CD14-positive monocyte (primary cell): ENCODE data around the gene CEP85L. TPM values are rescaled to one million over a fixed set of nuclear protein-coding genes. Genes with fewer than 3 reads are reported as not detected.

Experiments used
- DNase-seq, 3 donors: peaks; one replicate each; pipeline ENCODE4 v3.0.0-alpha.2; 2011 to 2022
- H2AFZ ChIP-seq: 2 replicates; pipeline ENCODE4 v1.6.0; 2012; ENCODE audit warnings: mild to moderate bottlenecking, low read depth, low read length, inconsistent platforms; ENCODE audit not compliant: insufficient read depth, poor library complexity, severe bottlenecking
- H3K27ac ChIP-seq, 2 donors: 1 replicate in 1 of 2; 2 replicates in 1 of 2; pipeline ENCODE4 v1.5.1; 2012 to 2013; ENCODE audit warnings: low read length in 2 of 2, control low read depth in 1 of 2, inconsistent platforms in 1 of 2, low read depth in 1 of 2, mild to moderate bottlenecking in 1 of 2
- H3K27me3 ChIP-seq, 2 donors: one replicate each; pipeline versions ENCODE4 v1.6.0 to v1.6.1; 2011 to 2013; ENCODE audit warnings: low read length in 2 of 2; ENCODE audit not compliant: control insufficient read depth in 2 of 2, insufficient read depth in 2 of 2
- H3K36me3 ChIP-seq, 2 donors: replicated peaks in 1 of 2; 1 replicate in 1 of 2; 2 replicates in 1 of 2; pipeline versions ENCODE4 v1.5.1 to v1.6.1; 2012 to 2013; ENCODE audit warnings: low read length in 2 of 2, control low read depth in 1 of 2, inconsistent platforms in 1 of 2, mild to moderate bottlenecking in 1 of 2; ENCODE audit not compliant: insufficient read depth in 2 of 2, control insufficient read depth in 1 of 2
- H3K4me1 ChIP-seq, 2 donors: 1 replicate in 1 of 2; 2 replicates in 1 of 2; pipeline versions ENCODE4 v1.5.1 to v1.6.1; 2012 to 2013; ENCODE audit warnings: low read length in 2 of 2, control low read depth in 1 of 2, inconsistent platforms in 1 of 2, mild to moderate bottlenecking in 1 of 2, moderate library complexity in 1 of 2; ENCODE audit not compliant: insufficient read depth in 2 of 2, control insufficient read depth in 1 of 2
- H3K4me2 ChIP-seq: replicated peaks from 2 replicates; pipeline ENCODE3; 2012; ENCODE audit warnings: low read length, moderate library complexity, mild to moderate bottlenecking; ENCODE audit not compliant: poor library complexity, severe bottlenecking; ENCODE audit errors: extremely low read depth
- H3K4me3 ChIP-seq, 3 experiments: fragments of 200-600 bp in 1 of 3; sonication (generic) in 1 of 3; replicated peaks in 1 of 3; 1 replicate in 2 of 3; 2 replicates in 1 of 3; pipeline ENCODE4 v1.5.1; 2011 to 2013; ENCODE audit warnings: low read length in 3 of 3, mild to moderate bottlenecking in 3 of 3, control low read depth in 2 of 3, low read depth in 2 of 3, inconsistent platforms in 1 of 3, moderate library complexity in 1 of 3
- H3K79me2 ChIP-seq: 2 replicates; pipeline ENCODE4 v1.6.0; 2012; ENCODE audit warnings: mild to moderate bottlenecking, control low read depth, inconsistent platforms, low read length, moderate library complexity; ENCODE audit not compliant: insufficient read depth
- H3K9ac ChIP-seq: 2 replicates; pipeline ENCODE4 v1.6.0; 2017; ENCODE audit warnings: low read length, mild to moderate bottlenecking; ENCODE audit not compliant: insufficient read depth, poor library complexity, severe bottlenecking
- H3K9me3 ChIP-seq, 2 donors: replicated peaks in 1 of 2; 1 replicate in 1 of 2; 2 replicates in 1 of 2; pipeline versions ENCODE4 v1.5.1 to v1.6.1; 2012 to 2013; ENCODE audit warnings: low read length in 2 of 2, control low read depth in 1 of 2; ENCODE audit not compliant: control insufficient read depth in 1 of 2, insufficient read depth in 1 of 2
- H4K20me1 ChIP-seq: 2 replicates; pipeline ENCODE4 v1.6.0; 2012; ENCODE audit warnings: mild to moderate bottlenecking, low read length, control low read depth, moderate library complexity; ENCODE audit not compliant: insufficient read depth
- H3K27ac Mint-ChIP-seq, 7 donors: one replicate each; pipeline ENCODE4 v1.8.0; 2020; ENCODE audit warnings: mild to moderate bottlenecking in 7 of 7, mixed read lengths in 7 of 7, moderate library complexity in 6 of 7, inconsistent platforms in 2 of 7
- H3K27me3 Mint-ChIP-seq, 3 donors: one replicate each; pipeline ENCODE4 v1.8.0; 2021 to 2022; ENCODE audit warnings: low read depth in 3 of 3, mild to moderate bottlenecking in 3 of 3, mixed read lengths in 3 of 3, moderate library complexity in 3 of 3, inconsistent platforms in 1 of 3
- H3K36me3 Mint-ChIP-seq, 2 donors: one replicate each; pipeline ENCODE4 v1.8.0; 2020; ENCODE audit warnings: mixed read lengths in 2 of 2, inconsistent platforms in 1 of 2, mild to moderate bottlenecking in 1 of 2
- H3K4me1 Mint-ChIP-seq: one replicate; pipeline ENCODE4 v1.8.0; 2020; ENCODE audit warnings: mild to moderate bottlenecking, mixed read lengths
- H3K4me3 Mint-ChIP-seq, 2 donors: one replicate each; pipeline ENCODE4 v1.8.0; 2020; ENCODE audit warnings: mild to moderate bottlenecking in 2 of 2, mixed read lengths in 2 of 2, moderate library complexity in 1 of 2
- H3K9me3 Mint-ChIP-seq, 7 donors: one replicate each; pipeline ENCODE4 v1.8.0; 2020 to 2022; ENCODE audit warnings: mixed read lengths in 7 of 7, mild to moderate bottlenecking in 6 of 7, moderate library complexity in 6 of 7, inconsistent platforms in 2 of 7
- WGBS: methylation state at CpG from one replicate; pipeline ENCODE4 v1.1.5; 2013; ENCODE audit warnings: missing lambda C conversion rate; ENCODE audit not compliant: insufficient coverage; 5-methylcytosine and 5-hydroxymethylcytosine counted together
- intact Hi-C, 2 donors: fragments of 100-400 bp; cut with micrococcal nuclease; formaldehyde crosslinking; loops; one replicate each; pipeline versions ENCODE4 v1.15.0 to v1.15.1; 2023
- polyA plus RNA-seq, 3 donors: library from polyadenylated mRNA; depleted of rRNA in 1 of 3; unstranded in 2 of 3; stranded (reverse) in 1 of 3; fragments of 300-500 nt in 2 of 3; fragments of >200 nt in 1 of 3; fragmentation: Illumina TruSeq in 2 of 3; gene quantifications; 1 replicate in 2 of 3; 2 replicates in 1 of 3; pipeline ENCODE4 v1.2.3, GENCODE V29; 2012 to 2021
- TF ChIP-seq, protein P1 (sequence below): fragments of 200-600 bp; IDR thresholded peaks from one replicate; pipeline ENCODE4 v1.8.0; 2022; ENCODE audit warnings: antibody characterized with exemption, mild to moderate bottlenecking

CEP85L gene
- polyA plus RNA-seq, 3 donors: 14.9 to 38.3 (median 19.6) TPM

DNA sequence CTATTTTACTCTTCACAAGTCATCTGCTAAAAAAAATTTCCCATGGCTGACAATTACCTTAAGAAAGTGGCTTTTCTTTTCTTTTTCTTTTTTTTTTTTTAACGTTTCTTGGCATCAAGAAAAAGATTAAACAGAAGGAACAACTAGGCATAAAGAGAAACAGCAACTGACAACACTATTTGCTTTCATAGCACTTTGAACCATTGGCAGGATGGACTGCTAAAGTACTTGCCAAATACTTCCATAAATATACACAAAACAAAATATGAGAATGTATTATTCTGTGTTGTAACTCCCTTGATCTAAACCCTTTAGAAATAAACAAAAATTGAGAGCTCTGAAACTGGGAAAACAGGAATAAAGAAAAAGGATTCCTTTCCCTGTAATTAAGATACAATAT is 123.3 kb downstream of the CEP85L start:
- no peaks in the 10 kb centered on the region for H3K9me3 ChIP-seq
- H3K4me3 ChIP-seq: no peak overlapping the region
- no peak for DNase-seq
- Mint-ChIP-seq H3K36me3 (peaks cover 18 to 19% of the 10 kb centered on the region in 2 donors), H3K27me3 (no peaks in the 10 kb centered on the region), H3K4me3 (no peak overlapping the region), H3K9me3 (peaks cover 0 to 5% (median 0%) of the 10 kb centered on the region in 7 donors), H3K27ac (no peak overlapping the region), H3K4me1 (no peaks in the 10 kb centered on the region)
- H3K27me3 ChIP-seq: no peaks in the 10 kb centered on the region
- no peaks in the 10 kb centered on the region for H3K4me1 ChIP-seq
- intact Hi-C loops: no loop called here
- H3K4me2 ChIP-seq: no peak overlapping the region
- no peak overlapping the region for H2AFZ ChIP-seq
- H3K79me2 ChIP-seq: no peaks in the 10 kb centered on the region
- H3K36me3 ChIP-seq: peaks cover 5 to 6% of the 10 kb centered on the region in 2 donors
- H3K27ac ChIP-seq: no peak overlapping the region
- TF ChIP-seq, protein P1, sequence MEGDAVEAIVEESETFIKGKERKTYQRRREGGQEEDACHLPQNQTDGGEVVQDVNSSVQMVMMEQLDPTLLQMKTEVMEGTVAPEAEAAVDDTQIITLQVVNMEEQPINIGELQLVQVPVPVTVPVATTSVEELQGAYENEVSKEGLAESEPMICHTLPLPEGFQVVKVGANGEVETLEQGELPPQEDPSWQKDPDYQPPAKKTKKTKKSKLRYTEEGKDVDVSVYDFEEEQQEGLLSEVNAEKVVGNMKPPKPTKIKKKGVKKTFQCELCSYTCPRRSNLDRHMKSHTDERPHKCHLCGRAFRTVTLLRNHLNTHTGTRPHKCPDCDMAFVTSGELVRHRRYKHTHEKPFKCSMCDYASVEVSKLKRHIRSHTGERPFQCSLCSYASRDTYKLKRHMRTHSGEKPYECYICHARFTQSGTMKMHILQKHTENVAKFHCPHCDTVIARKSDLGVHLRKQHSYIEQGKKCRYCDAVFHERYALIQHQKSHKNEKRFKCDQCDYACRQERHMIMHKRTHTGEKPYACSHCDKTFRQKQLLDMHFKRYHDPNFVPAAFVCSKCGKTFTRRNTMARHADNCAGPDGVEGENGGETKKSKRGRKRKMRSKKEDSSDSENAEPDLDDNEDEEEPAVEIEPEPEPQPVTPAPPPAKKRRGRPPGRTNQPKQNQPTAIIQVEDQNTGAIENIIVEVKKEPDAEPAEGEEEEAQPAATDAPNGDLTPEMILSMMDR: no peak
- WGBS: no CpG with 5 or more reads among the region's 1 CpG
- no peak overlapping the region for H3K9ac ChIP-seq
- peaks cover 86% of the 10 kb centered on the region for H4K20me1 ChIP-seq

DNA sequence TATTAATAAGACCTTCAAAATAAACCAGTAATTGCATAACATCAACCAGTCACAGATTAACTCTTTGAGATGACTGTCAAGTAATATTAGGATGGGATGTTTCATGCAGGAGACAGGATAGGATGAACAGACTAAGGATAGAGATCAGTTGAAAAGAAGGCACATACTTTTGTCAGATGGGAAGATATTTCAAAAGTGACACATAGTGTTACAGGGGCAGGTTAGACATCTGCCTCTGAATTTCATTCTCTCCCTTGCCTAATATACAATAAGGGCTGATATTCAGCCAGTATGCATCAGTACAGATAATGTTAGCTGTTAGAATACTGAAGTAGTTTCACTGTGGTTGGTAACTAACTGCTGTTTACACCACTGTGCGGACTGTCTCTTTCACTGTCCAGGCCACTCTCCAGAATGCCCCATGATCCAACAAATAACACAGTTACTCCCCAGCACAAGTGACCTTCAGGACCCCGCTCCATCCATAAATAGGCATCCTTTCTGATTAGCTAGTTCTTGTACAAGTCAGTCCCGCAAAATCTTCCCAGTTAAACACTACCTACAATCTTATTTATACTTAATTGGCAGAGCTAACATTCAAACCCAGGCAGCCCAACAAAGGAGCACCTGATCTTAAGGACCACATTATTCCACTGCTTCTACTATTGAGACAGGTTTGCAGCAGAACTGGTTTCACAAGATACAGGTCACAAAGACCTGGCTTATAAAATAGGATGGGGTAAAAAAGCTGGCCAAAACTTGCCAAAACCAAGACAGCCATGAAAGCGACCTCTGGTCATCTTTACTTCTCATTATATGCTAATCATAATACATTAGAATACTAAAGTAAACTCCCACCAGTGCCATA is 125.2 kb downstream of the CEP85L start:
- H3K36me3 ChIP-seq: peaks cover 12 to 24% of the 10 kb centered on the region in 2 donors
- no peak overlapping the region for H3K4me3 Mint-ChIP-seq
- no peak for DNase-seq
- H3K79me2 ChIP-seq: no peaks in the 10 kb centered on the region
- intact Hi-C loops: no loop called here
- peaks cover 78% of the 10 kb centered on the region for H4K20me1 ChIP-seq
- no peaks in the 10 kb centered on the region for H3K9me3 ChIP-seq
- H3K36me3 Mint-ChIP-seq: peaks cover 28 to 29% of the 10 kb centered on the region in 2 donors
- no peaks in the 10 kb centered on the region for H3K4me1 Mint-ChIP-seq
- H3K27ac ChIP-seq: no peak overlapping the region
- H2AFZ ChIP-seq: no peak overlapping the region
- TF ChIP-seq, protein P1: no peak
- no peaks in the 10 kb centered on the region for H3K27me3 ChIP-seq
- H3K9me3 Mint-ChIP-seq: peaks cover 0 to 3% (median 0%) of the 10 kb centered on the region in 7 donors
- 71% methylated on average over 2 of the region's 4 CpGs for WGBS
- H3K27me3 Mint-ChIP-seq: no peaks in the 10 kb centered on the region
- no peak overlapping the region for H3K9ac ChIP-seq
- H3K27ac Mint-ChIP-seq: no peak overlapping the region
- no peak overlapping the region for H3K4me3 ChIP-seq
- H3K4me2 ChIP-seq: no peak overlapping the region
- no peaks in the 10 kb centered on the region for H3K4me1 ChIP-seq
